IMR-90 (cell line): ENCODE data around the gene CNTNAP3. TPM values are rescaled to one million over a fixed set of nuclear protein-coding genes. Genes with fewer than 3 reads are reported as not detected.
"Not testable (repeated sequence)": the region's sequence is repeated elsewhere in the genome, so short reads cannot be mapped to it uniquely, and the experiment has no call there.

ENCODE experiments used
- ATAC-seq: fragments of 200-7000 bp; cut with Tn5 transposase; 2 replicates; pipeline ENCODE4 v1.9.1; 2020; ENCODE audit warnings: low read depth, mild to moderate bottlenecking, moderate library complexity
- BruUV-seq: library from RNA; stranded (reverse); fragments of 400-500 nt; replicated peaks from 2 replicates; lab custom pipeline; 2021; lab: Mats Ljungman, UMichigan
- CTCF ChIA-PET: fragments of 300-600 bp; formaldehyde crosslinking; extraction: SDS; loops from one replicate; lab custom pipeline; 2021; ENCODE audit warnings: antibody characterized with exemption; lab: Yijun Ruan, JAX
- POLR2A ChIA-PET: fragments of 300-600 bp; sonication (Branson Sonifier 250); formaldehyde crosslinking; loops from one replicate; lab custom pipeline; 2022; ENCODE audit warnings: antibody characterized with exemption; ENCODE audit not compliant: unreplicated experiment; lab: Charles Lee
- DNase-seq: peaks from one replicate; pipeline ENCODE4 v3.0.0; 2013
- H2AFZ ChIP-seq: replicated peaks from 2 replicates; pipeline ENCODE3; 2013; ENCODE audit warnings: low read length, mild to moderate bottlenecking; ENCODE audit not compliant: poor library complexity
- H2AK5ac ChIP-seq: 2 replicates; pipeline ENCODE4 v1.6.1; 2013; ENCODE audit warnings: low read depth, low read length, inconsistent platforms
- H2AK9ac ChIP-seq: replicated peaks from 2 replicates; pipeline ENCODE3; 2013; ENCODE audit warnings: mild to moderate bottlenecking, low read depth, low read length, moderate library complexity; ENCODE audit not compliant: poor library complexity
- H2BK120ac ChIP-seq: 2 replicates; pipeline ENCODE4 v1.6.1; 2013; ENCODE audit warnings: low read depth, low read length, inconsistent platforms
- H2BK15ac ChIP-seq: 3 replicates; pipeline ENCODE4 v1.6.1; 2013; ENCODE audit warnings: low read depth, low read length, inconsistent platforms
- H2BK20ac ChIP-seq: 2 replicates; pipeline ENCODE4 v1.6.1; 2013; ENCODE audit warnings: low read depth, mild to moderate bottlenecking, inconsistent platforms, low read length, moderate library complexity
- H2BK5ac ChIP-seq: 2 replicates; pipeline ENCODE4 v1.6.1; 2013; ENCODE audit warnings: mild to moderate bottlenecking, low read depth, low read length, inconsistent platforms; ENCODE audit not compliant: poor library complexity, severe bottlenecking
- H3K14ac ChIP-seq: replicated peaks from 2 replicates; pipeline ENCODE4 v1.6.1; 2013; ENCODE audit warnings: low read depth, low read length, inconsistent platforms
- H3K18ac ChIP-seq: 2 replicates; pipeline ENCODE4 v1.6.1; 2013; ENCODE audit warnings: low read depth, low read length, control low read depth
- H3K23ac ChIP-seq: 2 replicates; pipeline ENCODE4 v1.6.1; 2013; ENCODE audit warnings: low read depth, low read length, inconsistent platforms
- H3K27ac ChIP-seq: 2 replicates; pipeline ENCODE4 v1.5.1; 2013; ENCODE audit warnings: mild to moderate bottlenecking, control low read depth, low read length; ENCODE audit not compliant: insufficient read depth
- H3K27me3 ChIP-seq: 2 replicates; pipeline ENCODE4 v1.6.1; 2013; ENCODE audit warnings: low read length; ENCODE audit not compliant: control insufficient read depth, insufficient read depth
- H3K36me3 ChIP-seq: 2 replicates; pipeline ENCODE4 v1.6.1; 2013; ENCODE audit warnings: low read length, mixed read lengths; ENCODE audit not compliant: control insufficient read depth, insufficient read depth
- H3K4ac ChIP-seq: 2 replicates; pipeline ENCODE4 v1.6.1; 2013; ENCODE audit warnings: low read depth, low read length, inconsistent platforms
- H3K4me1 ChIP-seq: 2 replicates; pipeline ENCODE4 v1.6.1; 2013; ENCODE audit warnings: low read length, mixed read lengths; ENCODE audit not compliant: control insufficient read depth, insufficient read depth
- H3K4me2 ChIP-seq: 2 replicates; pipeline ENCODE4 v1.6.1; 2013; ENCODE audit warnings: low read depth, mild to moderate bottlenecking, control low read depth, low read length, moderate library complexity
- H3K4me3 ChIP-seq: 2 replicates; pipeline ENCODE4 v1.5.1; 2013; ENCODE audit warnings: low read depth, mild to moderate bottlenecking, control low read depth, low read length, moderate library complexity; ENCODE audit not compliant: insufficient read depth
- H3K56ac ChIP-seq: 2 replicates; pipeline ENCODE4 v1.6.1; 2013; ENCODE audit warnings: low read length, inconsistent platforms; ENCODE audit not compliant: insufficient read depth; ENCODE audit errors: extremely low read depth
- H3K79me1 ChIP-seq, 2 experiments: 2 replicates each; pipeline ENCODE4 v1.6.1; 2013; ENCODE audit warnings: low read length in 2 of 2, inconsistent platforms in 1 of 2, low read depth in 1 of 2
- H3K9ac ChIP-seq: 2 replicates; pipeline ENCODE4 v1.6.1; 2013; ENCODE audit warnings: low read depth, low read length, control low read depth
- H3K9me1 ChIP-seq: 2 replicates; pipeline ENCODE4 v1.6.1; 2013; ENCODE audit warnings: low read length, inconsistent platforms; ENCODE audit not compliant: insufficient read depth
- H3K9me3 ChIP-seq: 2 replicates; pipeline ENCODE4 v1.6.1; 2013; ENCODE audit warnings: low read length; ENCODE audit not compliant: control insufficient read depth, insufficient read depth
- H4K20me1 ChIP-seq: 2 replicates; pipeline ENCODE4 v1.6.1; 2013; ENCODE audit warnings: low read length, inconsistent platforms; ENCODE audit not compliant: insufficient read depth
- H4K5ac ChIP-seq: 2 replicates; pipeline ENCODE4 v1.6.1; 2013; ENCODE audit warnings: mild to moderate bottlenecking, low read depth, low read length, control low read depth
- H4K8ac ChIP-seq, 2 experiments: 2 replicates each; pipeline ENCODE4 v1.6.1; 2013; ENCODE audit warnings: low read depth in 2 of 2, low read length in 2 of 2, control low read depth in 1 of 2, inconsistent platforms in 1 of 2
- H4K91ac ChIP-seq: 2 replicates; pipeline ENCODE4 v1.6.1; 2013; ENCODE audit warnings: low read depth, low read length, inconsistent platforms; ENCODE audit not compliant: insufficient read depth
- WGBS, 2 experiments: methylation state at CpG; one replicate each; pipeline versions ENCODE4 v1.1.5 to v1.1.7; 2013; ENCODE audit warnings: missing lambda C conversion rate in 2 of 2; ENCODE audit not compliant: insufficient read length in 1 of 2; ENCODE audit errors: extremely low coverage in 2 of 2; 5-methylcytosine and 5-hydroxymethylcytosine counted together
- dilution Hi-C: fragments of 300-500 bp; cut with HindIII; formaldehyde crosslinking; loops from one replicate; pipeline ENCODE4 v1.14.3; 2018; ENCODE audit warnings: low sequenced_read_pairs; ENCODE audit not compliant: unreplicated experiment
- in situ Hi-C: fragments of 300-500 bp; cut with MboI; formaldehyde crosslinking; loops from 3 replicates; pipeline ENCODE4 v1.14.3; 2019; ENCODE audit warnings: low sequenced_read_pairs, inconsistent platforms, mixed read lengths
- intact Hi-C: fragments of 100-400 bp; cut with micrococcal nuclease; formaldehyde crosslinking; loops from 2 replicates; pipeline ENCODE4 v1.10.0; 2022
- polyA plus RNA-seq, 3 experiments: library from polyadenylated mRNA; depleted of rRNA; stranded (reverse); fragments of >200 nt; gene quantifications; 2 replicates each; pipeline ENCODE4 v1.2.3, GENCODE V29; 2012; ENCODE audit warnings: low replicate concordance in 1 of 3
- total RNA-seq: library from RNA; depleted of rRNA; stranded (reverse); fragments of >200 nt; gene quantifications from 2 replicates; pipeline ENCODE4 v1.2.3, GENCODE V29; 2012

CNTNAP3 gene
- total and polyA plus RNA-seq, 2 of the 4 experiments (the other 2 are of a cell fraction), result 0.90 to 1.2 TPM

DNA sequence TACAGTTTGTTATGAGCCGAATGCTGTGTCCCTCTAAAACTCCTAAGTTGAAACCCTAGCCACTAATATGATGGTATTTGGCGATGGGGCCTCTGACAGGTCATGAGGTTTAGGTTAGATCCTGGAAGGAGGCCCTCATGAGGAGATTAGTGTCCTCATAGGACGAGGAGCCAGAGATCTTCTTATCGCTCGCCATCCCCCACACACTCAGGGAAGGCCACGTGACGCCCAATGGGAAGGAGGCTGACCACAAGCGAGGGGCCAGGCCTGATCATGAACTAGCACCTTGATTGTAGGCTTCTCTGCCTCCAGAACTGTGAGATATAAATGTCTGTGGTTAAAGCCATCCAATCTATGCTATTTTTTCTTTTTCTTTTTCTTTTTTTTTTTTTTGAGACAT lies 233.5 kb downstream of the CNTNAP3 start:
- H3K4ac ChIP-seq, H3K36me3 ChIP-seq, BruUV-seq, H3K9me1 ChIP-seq, H4K91ac ChIP-seq, H3K18ac ChIP-seq, H3K4me2 ChIP-seq, H3K27me3 ChIP-seq, CTCF ChIA-PET, POLR2A ChIA-PET, H3K56ac ChIP-seq, H3K27ac ChIP-seq, ATAC-seq, H2BK20ac ChIP-seq, H3K23ac ChIP-seq, H2BK15ac ChIP-seq, intact Hi-C loops, H3K14ac ChIP-seq, H2AK9ac ChIP-seq, H3K4me1 ChIP-seq, H3K4me3 ChIP-seq, H4K5ac ChIP-seq, dilution Hi-C loops, H2AK5ac ChIP-seq, H2AFZ ChIP-seq, in situ Hi-C loops, DNase-seq, H2BK5ac ChIP-seq, H2BK120ac ChIP-seq, H3K9me3 ChIP-seq, H4K20me1 ChIP-seq, H4K8ac ChIP-seq, H3K79me1 ChIP-seq, H3K9ac ChIP-seq: not testable (repeated sequence)
- no CpG with 5 or more reads among the region's 8 CpGs for WGBS, 2 experiments

DNA sequence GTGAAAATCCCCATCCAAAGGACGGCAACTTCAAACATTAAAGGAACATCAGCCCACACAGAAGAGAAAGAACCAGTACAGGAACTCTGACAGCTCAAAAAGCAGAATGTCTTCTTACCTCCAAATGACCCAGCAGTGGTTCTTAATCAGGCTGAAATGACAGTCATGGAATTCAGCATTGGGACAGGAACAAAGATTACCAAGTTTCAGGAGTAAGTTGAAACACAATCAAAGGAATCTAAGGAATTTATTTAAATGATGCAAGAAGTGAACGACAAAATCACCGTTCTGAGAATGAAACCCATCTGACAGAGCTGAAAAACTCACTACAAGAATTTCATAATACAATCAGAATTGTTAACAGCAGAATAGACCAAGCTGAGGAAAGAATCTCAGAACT lies 241.1 kb downstream of the CNTNAP3 start:
- CTCF ChIA-PET, POLR2A ChIA-PET, BruUV-seq: not testable (repeated sequence)

More for the DNA sequence above, 241.1 kb downstream of the CNTNAP3 start:
- H3K9ac ChIP-seq, H4K20me1 ChIP-seq, H3K27ac ChIP-seq, H2BK120ac ChIP-seq, dilution Hi-C loops, H4K5ac ChIP-seq, H3K18ac ChIP-seq, H3K4me1 ChIP-seq, H3K4me3 ChIP-seq, H4K8ac ChIP-seq, H2BK15ac ChIP-seq, DNase-seq, H2AK5ac ChIP-seq, H3K9me3 ChIP-seq, H3K4ac ChIP-seq, H3K56ac ChIP-seq, H2BK20ac ChIP-seq, intact Hi-C loops, H2AFZ ChIP-seq, H3K36me3 ChIP-seq, H4K91ac ChIP-seq, H3K79me1 ChIP-seq, H3K9me1 ChIP-seq, H3K27me3 ChIP-seq, H3K4me2 ChIP-seq, ATAC-seq, H2BK5ac ChIP-seq, in situ Hi-C loops, H3K14ac ChIP-seq, H2AK9ac ChIP-seq, H3K23ac ChIP-seq: not testable (repeated sequence)
- WGBS, 2 experiments, result no CpG with 5 or more reads among the region's 3 CpGs
